GM18861 (cell line): ENCODE results near the gene CTXND1.

Experiments
- ATAC-seq: cut with Tn5 transposase; IDR thresholded peaks from one replicate; pipeline ENCODE4 v1.9.1; 2021; ENCODE audit not compliant: unreplicated experiment

CTXND1 gene

GRCh38 chr15:80259942-80260510 lies 8.0 kb upstream of the CTXND1 start:
- no peak for ATAC-seq

GRCh38 chr15:80251428-80252120 lies 439 bp downstream of the CTXND1 start:
- no peak for ATAC-seq

GRCh38 chr15:80250614-80251427 lies 1.2 kb downstream of the CTXND1 start:
- no peak for ATAC-seq

- ATAC-seq: no peak
Observed at GRCh38 chr15:80249973-80250372, 2.0 kb downstream of the CTXND1 start.

GRCh38 chr15:80247320-80247719 lies 4.7 kb downstream of the CTXND1 start:
- no peak for ATAC-seq

GRCh38 chr15:80246425-80246894 lies 5.6 kb downstream of the CTXND1 start:
- ATAC-seq: no peak

GRCh38 chr15:80242802-80243201 lies 9.2 kb downstream of the CTXND1 start:
- no peak for ATAC-seq

GRCh38 chr15:80242132-80242769 lies 9.8 kb downstream of the CTXND1 start:
- ATAC-seq: no peak

- ATAC-seq: no peak
Observed at GRCh38 chr15:80241508-80241907, 10.5 kb downstream of the CTXND1 start.

GRCh38 chr15:80240276-80240675 lies 11.7 kb downstream of the CTXND1 start:
- no peak for ATAC-seq

GRCh38 chr15:80234883-80235282 lies 17.1 kb downstream of the CTXND1 start:
- no peak for ATAC-seq

- no peak for ATAC-seq
Observed at GRCh38 chr15:80233581-80233980, 18.4 kb downstream of the CTXND1 start.

- no peak for ATAC-seq
Observed at GRCh38 chr15:80231371-80231770, 20.6 kb downstream of the CTXND1 start.

GRCh38 chr15:80228959-80229610 lies 22.9 kb downstream of the CTXND1 start:
- no peak for ATAC-seq

GRCh38 chr15:80219955-80220354 lies 32.1 kb downstream of the CTXND1 start:
- ATAC-seq: no peak

- ATAC-seq: no peak
Observed at GRCh38 chr15:80217327-80217900, 34.6 kb downstream of the CTXND1 start.

GRCh38 chr15:80216911-80217310 lies 35.1 kb downstream of the CTXND1 start:
- no peak for ATAC-seq

- ATAC-seq: no peak
Observed at GRCh38 chr15:80216141-80216540, 35.9 kb downstream of the CTXND1 start.

GRCh38 chr15:80214910-80215309 lies 37.1 kb downstream of the CTXND1 start:
- no peak for ATAC-seq

GRCh38 chr15:80211976-80212375 lies 40.0 kb downstream of the CTXND1 start:
- no peak for ATAC-seq
